BJ (cell line): ENCODE data around the gene C11orf98. TPM values are rescaled to one million over a fixed set of nuclear protein-coding genes. Genes with fewer than 3 reads are reported as not detected.

ENCODE experiments used
- CTCF ChIA-PET: fragments of 350-600 bp; formaldehyde crosslinking; extraction: SDS; loops from one replicate; lab custom pipeline; 2021; ENCODE audit warnings: antibody characterized with exemption, inconsistent platforms; lab: Yijun Ruan, JAX
- POLR2A ChIA-PET: fragments of 300-600 bp; sonication (Branson Sonifier 250); formaldehyde crosslinking; extraction: SDS; loops from one replicate; lab custom pipeline; 2021; ENCODE audit warnings: antibody characterized with exemption; lab: Charles Lee
- DNase-seq: peaks from one replicate; pipeline ENCODE4 v3.0.0-alpha.2; 2011; ENCODE audit warnings: low read depth
- H3K27me3 ChIP-seq: 2 replicates; pipeline ENCODE4 v1.6.0; 2011; ENCODE audit warnings: low read length; ENCODE audit not compliant: control insufficient read depth, insufficient read depth
- H3K36me3 ChIP-seq: 2 replicates; pipeline ENCODE4 v1.5.1; 2011; ENCODE audit warnings: low read length; ENCODE audit not compliant: control insufficient read depth, insufficient read depth
- H3K4me3 ChIP-seq: 2 replicates; pipeline ENCODE4 v1.5.1; 2011; ENCODE audit warnings: low read depth, mild to moderate bottlenecking, control low read depth, low read length
- polyA plus RNA-seq: library from polyadenylated mRNA; depleted of rRNA; stranded (reverse); fragments of >200 nt; gene quantifications from 2 replicates; pipeline ENCODE4 v1.2.3, GENCODE V29; 2011
- TF ChIP-seq, protein P1 (sequence below): IDR thresholded peaks from 2 replicates; pipeline ENCODE4 v1.5.1; 2011; ENCODE audit warnings: low read depth, mild to moderate bottlenecking, control low read depth, inconsistent platforms, low read length, moderate library complexity; ENCODE audit not compliant: insufficient read depth

The C11orf98 gene
- polyA plus RNA-seq, 1 experiment = 45.2 TPM

- no peak for DNase-seq
- H3K27me3 ChIP-seq = no peaks in the 10 kb centered on the region
- ChIA-PET CTCF (interaction anchor here (1.8 kb wide), 1 partner anchor 139 kb away, joined by 4 read pairs; no protein-coding TSS in a partner anchor), POLR2A (no interaction called here)
- TF ChIP-seq, protein P1, sequence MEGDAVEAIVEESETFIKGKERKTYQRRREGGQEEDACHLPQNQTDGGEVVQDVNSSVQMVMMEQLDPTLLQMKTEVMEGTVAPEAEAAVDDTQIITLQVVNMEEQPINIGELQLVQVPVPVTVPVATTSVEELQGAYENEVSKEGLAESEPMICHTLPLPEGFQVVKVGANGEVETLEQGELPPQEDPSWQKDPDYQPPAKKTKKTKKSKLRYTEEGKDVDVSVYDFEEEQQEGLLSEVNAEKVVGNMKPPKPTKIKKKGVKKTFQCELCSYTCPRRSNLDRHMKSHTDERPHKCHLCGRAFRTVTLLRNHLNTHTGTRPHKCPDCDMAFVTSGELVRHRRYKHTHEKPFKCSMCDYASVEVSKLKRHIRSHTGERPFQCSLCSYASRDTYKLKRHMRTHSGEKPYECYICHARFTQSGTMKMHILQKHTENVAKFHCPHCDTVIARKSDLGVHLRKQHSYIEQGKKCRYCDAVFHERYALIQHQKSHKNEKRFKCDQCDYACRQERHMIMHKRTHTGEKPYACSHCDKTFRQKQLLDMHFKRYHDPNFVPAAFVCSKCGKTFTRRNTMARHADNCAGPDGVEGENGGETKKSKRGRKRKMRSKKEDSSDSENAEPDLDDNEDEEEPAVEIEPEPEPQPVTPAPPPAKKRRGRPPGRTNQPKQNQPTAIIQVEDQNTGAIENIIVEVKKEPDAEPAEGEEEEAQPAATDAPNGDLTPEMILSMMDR = no peak
- H3K4me3 ChIP-seq = no peak overlapping the region
- peaks cover 24% of the 10 kb centered on the region for H3K36me3 ChIP-seq
Observed at GRCh38 chr11:62647609-62648005, 17.4 kb downstream of the C11orf98 start.

DNA sequence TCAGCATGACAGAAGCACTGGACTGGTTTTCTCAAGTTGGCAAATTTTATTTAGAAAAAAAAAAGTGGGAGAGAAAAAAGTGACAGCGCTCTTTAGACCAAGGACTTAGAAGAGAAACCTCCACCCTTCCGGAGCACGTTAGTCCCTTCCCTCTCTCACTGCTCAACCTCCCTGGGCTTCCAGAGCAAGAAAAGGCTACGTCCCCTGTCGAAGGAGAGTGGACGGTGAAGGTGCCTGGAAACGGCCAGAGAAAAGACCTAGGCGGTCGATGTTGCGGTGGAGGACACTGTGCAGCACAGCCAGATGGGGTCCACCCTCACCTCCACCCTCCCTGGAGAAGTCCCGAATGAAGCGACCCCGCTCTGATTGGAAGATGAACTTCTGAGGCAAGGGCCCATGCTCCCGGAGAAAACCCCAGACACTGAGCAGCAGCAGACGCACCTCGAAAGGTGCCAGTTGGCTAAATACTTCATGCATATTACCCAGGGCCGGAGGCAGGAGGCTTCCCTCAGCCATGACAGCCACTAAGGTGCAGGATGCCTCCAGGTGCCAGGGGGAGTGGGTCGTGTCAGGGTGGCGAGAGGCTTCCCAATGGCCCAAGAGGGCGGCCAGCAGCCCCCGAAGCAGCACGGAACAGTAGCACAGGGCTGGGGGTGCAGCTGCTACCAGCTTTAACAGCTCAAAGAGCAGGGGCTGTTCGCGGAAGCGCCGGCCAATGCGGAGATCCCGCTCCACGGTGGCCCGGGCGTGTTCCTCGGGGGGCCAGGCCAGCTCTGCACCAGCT, 18.0 kb downstream of the C11orf98 start:
- Histone ChIP-seq H3K4me3 (no peak overlapping the region), H3K36me3 (peaks cover 25% of the 10 kb centered on the region), H3K27me3 (no peaks in the 10 kb centered on the region)
- CTCF ChIA-PET = no interaction called here
- TF ChIP-seq, protein P1 = no peak
- no peak for DNase-seq
- POLR2A ChIA-PET = interaction anchor here (1.5 kb wide), 1 partner anchor 18 kb away, joined by 19 read pairs; the partner anchor contains the start of genes C11orf98 and CSKMT

DNA sequence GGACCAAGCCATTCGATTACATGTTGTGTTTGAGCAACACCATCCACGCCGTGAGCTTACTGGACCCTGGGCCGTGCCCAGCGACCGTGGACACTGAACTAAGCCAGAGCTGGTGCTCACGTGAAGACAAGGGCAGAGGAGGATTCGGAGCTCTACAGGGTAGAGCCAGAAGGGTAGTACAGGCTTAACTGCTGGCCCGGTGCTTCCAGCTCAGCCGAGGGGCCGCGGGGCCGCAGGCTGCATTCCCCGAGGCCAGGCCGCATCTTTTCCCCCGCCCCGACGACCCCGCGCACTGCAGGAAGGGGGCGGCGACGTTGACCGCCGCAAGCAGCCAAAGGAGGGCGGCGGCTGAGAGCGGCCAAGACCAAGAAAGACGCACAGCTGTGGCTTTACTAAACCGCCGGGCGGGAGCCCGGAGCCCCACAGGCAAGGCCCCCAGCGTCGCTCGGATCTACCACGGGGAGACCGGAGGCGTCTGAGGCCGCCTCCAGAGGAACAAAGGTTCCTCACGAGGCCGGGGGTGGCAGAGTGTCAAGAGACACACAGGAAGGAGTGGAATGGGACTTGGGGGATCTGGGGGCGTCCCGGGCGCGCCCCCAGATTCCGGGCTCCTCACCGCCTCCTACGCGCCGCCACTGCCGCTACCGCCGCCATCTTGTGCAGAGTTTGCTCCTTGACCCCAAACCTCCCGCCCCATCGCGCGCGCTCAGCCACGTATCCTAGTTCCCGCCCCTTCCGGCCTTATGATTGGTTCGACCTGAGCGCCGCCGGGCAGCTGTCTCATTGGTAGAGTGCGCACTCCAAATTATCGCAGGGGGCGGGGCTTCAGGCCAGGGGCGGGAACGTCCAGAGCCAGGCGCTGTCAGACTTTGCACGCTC, 18.8 kb downstream of the C11orf98 start, which contains the start of gene GANAB:
GANAB (minus strand) TSS at position 668 of the 879 bp plus-strand sequence; CDS start at position 654, 14 bp downstream.
- DNase-seq = peak; percentile 87
- peaks cover 25% of the 10 kb centered on the region for H3K36me3 ChIP-seq
- POLR2A ChIA-PET = interaction anchor here (1.5 kb wide), 1 partner anchor 19 kb away, joined by 19 read pairs; the partner anchor contains the start of genes C11orf98 and CSKMT
- no peaks in the 10 kb centered on the region for H3K27me3 ChIP-seq
- TF ChIP-seq, protein P1 = no peak
- peak within 1 kb of the TSS; percentile 73 for H3K4me3 ChIP-seq
- CTCF ChIA-PET = interaction anchor here (0.6 to 1.1 kb wide), 2 partner anchors 221 to 1559 kb away, joined by 3 read pairs; no protein-coding TSS in a partner anchor

- POLR2A ChIA-PET = interaction anchor here (1.5 kb wide), 1 partner anchor 20 kb away, joined by 19 read pairs; the partner anchor contains the start of genes C11orf98 and CSKMT
- Histone ChIP-seq H3K4me3 (peak overlapping the region; percentile 73), H3K27me3 (no peaks in the 10 kb centered on the region), H3K36me3 (peaks cover 25% of the 10 kb centered on the region)
- TF ChIP-seq, protein P1 = no peak
- CTCF ChIA-PET = interaction anchor here (0.6 to 1.1 kb wide), 2 partner anchors 221 to 1559 kb away, joined by 3 read pairs; no protein-coding TSS in a partner anchor
- DNase-seq = no peak
Observed at GRCh38 chr11:62645671-62645945, 19.4 kb downstream of the C11orf98 start.
